ENCODE measurements around the gene JAK1.

- TF ChIP-seq CTCF (conservative IDR thresholded peaks at IDR 0.05; ENCODE audit: low read depth, low read length) (no peak), EZH2 (IDR thresholded peaks at IDR 0.05; ENCODE audit: borderline replicate concordance, low read depth, low read length, poor library complexity, severe bottlenecking) (no peak)
These were observed 122.7 kb downstream of the JAK1 start for GRCh38 chr1:64843675-64844074.
